HG03342 (cell line): ENCODE measurements around the gene HK2.
A peak's percentile ranks its signal among the peaks of the same experiment; 100 is the strongest.
"Not testable (repeated sequence)": the region's sequence is repeated elsewhere in the genome, so short reads cannot be mapped to it uniquely, and the experiment has no call there.

Experiments
- ATAC-seq: cut with Tn5 transposase; IDR thresholded peaks from one replicate; pipeline ENCODE4 v1.9.1; 2021; ENCODE audit warnings: mild to moderate bottlenecking, moderate library complexity; ENCODE audit not compliant: unreplicated experiment

Gene HK2

GRCh38 chr2:74893332-74893731, 59.4 kb downstream of the HK2 start:
- ATAC-seq = no peak

DNA sequence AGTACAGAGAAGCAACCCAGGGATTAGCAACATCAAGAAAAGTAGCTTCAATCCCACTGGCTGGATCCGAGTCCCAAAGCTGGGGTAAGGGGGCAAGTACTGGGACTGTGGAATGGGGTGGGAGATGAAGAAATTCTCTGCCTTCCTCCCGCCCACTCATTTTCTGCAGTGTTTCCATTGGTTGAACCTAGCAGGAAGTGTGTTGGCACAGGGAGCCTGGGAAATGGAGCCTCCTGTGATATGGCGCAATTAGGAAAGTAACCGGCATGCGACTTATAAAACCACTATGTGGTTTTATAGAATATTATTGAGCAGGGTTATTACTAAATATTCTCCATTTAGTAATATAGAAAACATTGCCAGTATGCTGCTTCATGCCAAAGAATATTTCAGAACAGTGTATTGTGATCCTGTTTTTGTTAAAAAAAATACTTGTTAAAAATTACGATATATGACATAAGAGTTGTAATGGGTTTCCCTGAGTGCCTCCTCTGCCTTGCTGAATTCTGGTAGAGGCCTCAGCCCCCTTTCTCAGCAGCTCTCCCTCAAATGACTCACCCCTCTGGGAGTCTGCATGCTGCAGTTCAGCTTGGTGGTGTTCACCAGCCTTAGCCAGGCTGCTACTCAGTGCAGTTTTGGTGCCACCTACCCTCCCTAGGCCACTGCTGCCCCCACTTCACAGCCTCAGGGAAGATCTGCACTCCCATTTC, 60.5 kb downstream of the HK2 start:
- ATAC-seq = no peak

- no peak for ATAC-seq
These were observed 61.1 kb downstream of the HK2 start for GRCh38 chr2:74895001-74895400.

- ATAC-seq = no peak
These were observed 62.3 kb downstream of the HK2 start for GRCh38 chr2:74896232-74896631.

DNA sequence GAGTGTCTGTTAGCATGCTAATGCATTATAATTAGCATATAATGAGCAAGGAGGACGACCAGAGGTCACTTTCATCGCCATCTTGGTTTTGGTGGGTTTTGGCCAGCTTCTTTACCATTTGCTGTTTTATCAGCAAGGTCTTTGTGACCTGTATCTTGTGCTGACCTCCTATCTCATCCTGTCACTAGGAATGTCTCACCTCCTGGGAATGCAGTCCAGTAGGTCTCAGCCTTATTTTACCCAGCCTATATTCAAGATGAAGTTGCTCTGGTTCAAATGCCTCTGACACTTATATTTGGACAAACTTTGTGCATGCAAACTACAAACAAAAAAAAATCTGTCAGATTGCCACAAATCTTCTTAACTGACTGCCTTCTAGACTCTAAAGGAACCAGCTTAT, 66.3 kb downstream of the HK2 start:
- ATAC-seq = not testable (repeated sequence)

DNA sequence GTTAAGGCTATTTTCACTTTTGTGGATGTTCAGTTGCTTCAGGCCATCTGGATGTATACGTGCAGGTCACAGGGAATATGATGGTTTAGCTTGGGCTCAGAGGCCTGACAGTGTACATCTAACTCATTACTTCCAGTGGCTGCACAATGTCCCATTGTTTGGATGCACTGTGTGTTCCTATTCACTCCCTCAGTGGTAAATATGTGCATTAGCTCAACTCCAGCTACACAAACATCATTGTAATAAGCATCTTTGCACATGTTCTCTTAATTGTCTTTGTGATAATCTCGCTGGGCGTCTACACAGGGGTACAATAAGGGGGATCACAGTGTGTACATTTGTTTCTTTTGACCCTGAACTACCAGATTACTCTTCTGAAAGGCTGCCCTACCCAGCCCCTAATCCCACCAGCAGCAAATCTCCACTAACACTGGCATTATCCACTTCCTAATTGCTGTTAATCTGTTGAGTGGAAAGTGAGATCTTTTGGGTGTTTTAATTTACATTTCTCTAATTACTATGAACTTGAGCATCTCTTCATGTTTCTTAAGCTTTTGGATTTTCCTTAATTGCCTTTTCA, 68.4 kb downstream of the HK2 start:
- no peak for ATAC-seq

DNA sequence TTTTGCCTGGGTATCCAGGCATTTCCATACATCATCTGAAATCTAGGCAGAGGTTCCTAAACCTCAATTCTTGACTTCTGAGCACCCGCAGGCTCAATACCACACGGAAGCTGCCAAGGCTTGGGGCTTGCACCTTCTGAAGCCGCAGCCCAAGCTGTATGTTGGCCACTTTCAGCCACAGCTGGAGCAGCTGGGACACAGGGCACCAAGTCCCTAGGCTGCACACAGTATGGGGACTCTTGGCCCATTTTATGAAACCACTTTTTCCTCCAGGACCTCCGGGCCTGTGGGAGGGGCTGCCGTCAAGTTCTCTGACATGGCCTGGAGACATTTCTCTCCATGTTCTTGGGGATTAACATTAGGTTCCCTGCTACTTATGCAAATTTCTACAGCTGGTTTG, 72.5 kb downstream of the HK2 start:
- no peak for ATAC-seq

- ATAC-seq = not testable (repeated sequence)
These were observed 73.6 kb downstream of the HK2 start for GRCh38 chr2:74907560-74907959.

GRCh38 chr2:74908748-74909444, 75.0 kb downstream of the HK2 start:
- ATAC-seq = no peak

GRCh38 chr2:74910245-74910644, 76.3 kb downstream of the HK2 start:
- no peak for ATAC-seq

- no peak for ATAC-seq
These were observed 77.1 kb downstream of the HK2 start for GRCh38 chr2:74911061-74911460.

DNA sequence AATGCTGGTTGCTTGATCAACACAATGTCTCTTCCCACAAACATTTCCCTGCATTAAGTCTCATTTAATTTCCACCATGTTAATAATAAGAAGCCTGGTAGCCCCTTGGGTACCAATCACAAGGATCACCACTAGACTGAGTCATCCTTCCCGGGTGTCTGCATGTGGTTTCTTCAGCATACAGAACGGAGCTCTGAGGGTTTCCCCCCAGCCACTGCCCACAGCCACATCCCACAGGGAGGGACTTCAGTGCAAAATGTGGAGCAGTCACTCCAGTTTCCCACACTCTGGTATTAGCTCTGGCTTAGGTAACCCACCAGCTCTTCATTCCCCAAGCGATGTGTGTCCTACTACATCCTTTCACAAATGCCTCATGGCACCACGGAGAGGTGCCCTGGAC, 81.8 kb downstream of the HK2 start:
- peak; percentile 42 for ATAC-seq

DNA sequence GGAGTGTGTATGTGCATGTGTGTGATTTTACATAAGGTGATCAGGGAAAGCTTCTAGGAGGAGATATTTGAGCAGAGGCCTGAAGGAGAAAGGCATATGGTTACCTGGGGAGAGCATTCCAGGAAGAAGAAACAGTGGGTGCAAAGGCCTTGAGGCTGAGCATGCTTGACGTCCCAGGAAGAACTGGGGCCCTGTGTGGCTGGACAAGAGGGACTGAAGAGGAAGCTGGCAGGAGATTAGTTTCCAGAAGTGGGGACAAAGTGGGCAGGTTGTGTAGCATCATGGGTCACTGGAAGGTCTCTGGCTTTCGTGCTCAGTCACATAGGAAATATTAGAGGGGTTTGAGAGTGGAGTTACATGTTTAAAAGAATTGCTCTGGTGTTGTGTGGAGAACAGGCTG, 82.5 kb downstream of the HK2 start:
- no peak for ATAC-seq

- ATAC-seq = no peak
These were observed 84.0 kb downstream of the HK2 start for GRCh38 chr2:74917702-74918619.

DNA sequence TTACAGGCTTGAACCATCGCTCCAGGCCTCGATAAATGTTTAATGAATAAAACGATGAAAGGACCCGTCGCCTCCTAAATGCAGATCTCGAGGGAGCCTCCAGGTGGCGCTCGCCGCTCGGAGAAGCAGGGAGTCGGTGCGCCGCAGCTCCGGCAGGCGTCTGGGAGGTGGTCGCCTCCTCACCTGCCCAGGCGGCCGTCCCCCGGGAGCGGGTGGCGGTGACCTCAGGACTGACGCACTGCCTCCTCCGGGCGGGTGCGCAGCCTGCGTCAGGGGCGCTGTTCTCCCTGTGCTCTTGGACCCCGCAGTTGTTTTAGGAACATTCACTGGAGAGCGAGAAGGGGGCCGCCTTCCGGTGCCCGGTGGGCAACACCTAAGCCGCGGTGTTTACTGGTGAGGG, 85.9 kb downstream of the HK2 start:
- peak; percentile 55 for ATAC-seq

DNA sequence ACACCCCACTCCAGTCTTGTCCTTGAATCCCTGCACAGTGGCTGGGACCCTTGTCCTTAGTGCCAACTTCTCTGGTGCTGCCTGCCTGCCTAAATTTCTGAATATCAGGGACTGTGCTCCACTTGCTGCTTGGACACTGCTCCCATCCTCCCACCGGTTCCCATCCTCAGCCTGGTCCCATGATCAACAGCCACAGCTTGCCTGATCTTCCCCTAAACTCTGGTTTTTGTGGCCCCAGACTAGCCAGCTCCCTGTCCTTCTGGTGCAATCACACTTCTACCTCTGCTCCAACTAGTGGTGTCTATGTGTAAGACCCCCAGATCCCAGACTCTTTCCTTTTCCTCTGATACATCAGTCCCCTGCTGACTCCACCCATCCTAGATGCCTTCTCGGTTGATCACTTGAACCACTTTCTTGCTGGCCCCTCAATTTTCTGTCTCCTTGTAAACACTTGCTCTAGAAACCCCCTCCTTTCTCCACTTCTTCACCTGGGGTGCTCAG, 87.4 kb downstream of the HK2 start:
- ATAC-seq = no peak

GRCh38 chr2:74922592-74923227, 88.8 kb downstream of the HK2 start:
- no peak for ATAC-seq

DNA sequence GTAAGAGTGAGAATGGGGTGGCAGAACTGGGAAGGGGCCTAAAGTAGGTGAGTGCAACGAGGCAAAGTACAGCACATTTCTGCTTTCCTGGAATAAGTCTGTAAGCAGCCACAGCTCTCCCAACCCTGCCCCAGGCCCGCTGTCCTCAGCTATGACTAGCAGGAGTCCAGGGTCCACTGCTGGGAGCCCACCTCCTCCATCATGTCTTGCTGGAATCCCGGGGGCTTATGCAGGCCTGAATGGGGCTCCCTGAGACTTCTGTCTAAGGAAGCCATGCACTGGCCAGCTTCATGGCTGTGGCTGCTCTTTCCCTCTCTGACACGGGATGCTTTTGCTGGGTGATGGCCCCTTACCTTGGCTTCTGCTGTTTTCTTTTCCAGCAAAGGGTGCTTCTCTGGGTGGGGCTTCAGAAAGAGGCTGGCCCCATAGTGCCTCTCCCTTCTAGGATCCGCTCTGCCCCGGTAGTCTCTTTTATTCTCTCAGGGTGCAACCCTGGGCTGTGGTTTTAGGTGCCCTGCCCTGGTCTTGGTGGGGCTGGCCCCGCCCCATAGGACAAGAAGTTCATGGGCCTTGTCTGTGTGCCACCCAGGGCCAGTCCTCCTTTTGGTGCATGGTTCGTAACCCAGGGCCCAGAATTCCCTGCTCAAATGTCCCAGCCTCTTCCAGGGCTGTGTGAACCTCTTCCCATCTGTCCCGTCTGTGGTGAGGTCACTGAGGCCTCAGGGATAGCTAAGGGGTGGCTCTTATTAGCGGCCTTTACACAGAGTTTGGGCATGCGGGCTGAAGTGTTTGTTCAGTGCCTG, 90.7 kb downstream of the HK2 start:
- no peak for ATAC-seq

GRCh38 chr2:74925361-74925786, 91.4 kb downstream of the HK2 start:
- no peak for ATAC-seq

DNA sequence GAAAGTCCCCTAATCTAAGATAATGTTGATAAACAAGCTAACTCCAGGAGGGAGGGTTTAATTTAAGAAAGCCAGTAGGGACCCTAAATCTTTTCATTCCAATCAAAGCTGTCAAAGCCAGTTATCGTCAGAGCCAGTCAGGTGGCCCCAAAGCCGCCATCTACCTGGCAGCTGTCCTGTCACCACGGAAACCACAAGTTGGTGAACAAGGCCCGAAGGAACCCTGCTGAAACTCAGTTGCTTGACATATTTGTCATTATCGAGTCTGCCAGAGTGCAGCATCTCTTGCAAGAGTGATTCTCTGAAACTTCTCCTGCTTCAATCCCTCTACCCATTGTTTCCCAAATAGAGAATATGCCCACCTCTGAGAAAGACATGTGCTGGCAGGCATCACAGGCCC, 93.7 kb downstream of the HK2 start:
- ATAC-seq = no peak
